ENCODE measurements around the gene FBXL7. TPM values are rescaled to one million over a fixed set of nuclear protein-coding genes. Genes with fewer than 3 reads are reported as not detected.

The FBXL7 gene
- polyA plus RNA-seq, 3 donors = not detected

- H3K4me3 Mint-ChIP-seq = no peak overlapping the region
- H3K36me3 ChIP-seq (replicated peaks in 1 of 2; ENCODE audit: control insufficient read depth in 1 of 2, insufficient read depth in 2 of 2, low read length in 2 of 2) = no peaks in the 10 kb centered on the region
- H4K20me1 ChIP-seq (ENCODE audit: insufficient read depth, low read length) = no peaks in the 10 kb centered on the region
- no peaks in the 10 kb centered on the region for H3K79me2 ChIP-seq (ENCODE audit: insufficient read depth, low read length)
- no peaks in the 10 kb centered on the region for H3K4me1 ChIP-seq (ENCODE audit: control insufficient read depth in 1 of 2, insufficient read depth in 2 of 2, low read length in 2 of 2)
- no peak overlapping the region for H3K4me2 ChIP-seq (replicated peaks; ENCODE audit: extremely low read depth, low read length, poor library complexity, severe bottlenecking)
- intact Hi-C loops (cut with micrococcal nuclease) = no loop called here
- H3K4me1 Mint-ChIP-seq = no peaks in the 10 kb centered on the region
- peaks cover 15 to 28% of the 10 kb centered on the region in 2 donors for H3K9me3 ChIP-seq (replicated peaks in 1 of 2; ENCODE audit: control insufficient read depth in 1 of 2, insufficient read depth in 1 of 2, low read length in 2 of 2)
- no peak overlapping the region for H3K4me3 ChIP-seq (replicated peaks in 1 of 3; ENCODE audit: low read depth in 2 of 3, low read length in 3 of 3)
- no peaks in the 10 kb centered on the region for H3K27me3 ChIP-seq (ENCODE audit: control insufficient read depth in 2 of 2, insufficient read depth in 2 of 2, low read length in 2 of 2)
- DNase-seq = no peak
- H3K36me3 Mint-ChIP-seq = no peaks in the 10 kb centered on the region
- H3K27me3 Mint-ChIP-seq (ENCODE audit: low read depth in 3 of 3) = peaks cover 0 to 1% (median 0%) of the 10 kb centered on the region in 3 donors
- H3K27ac ChIP-seq (ENCODE audit: low read depth in 1 of 2, low read length in 2 of 2) = no peak overlapping the region
- WGBS (ENCODE audit: insufficient coverage) = no CpG with 5 or more reads among the region's 1 CpG
- no peak overlapping the region for H3K27ac Mint-ChIP-seq
- TF ChIP-seq CTCF (IDR thresholded peaks at IDR 0.05) = no peak
- H3K9ac ChIP-seq (ENCODE audit: insufficient read depth, low read length, poor library complexity, severe bottlenecking) = no peak overlapping the region
- no peak overlapping the region for H2AFZ ChIP-seq (ENCODE audit: insufficient read depth, low read depth, low read length, poor library complexity, severe bottlenecking)
- peaks cover 2 to 15% (median 5%) of the 10 kb centered on the region in 7 donors for H3K9me3 Mint-ChIP-seq
These were observed 137.4 kb downstream of the FBXL7 start for GRCh38 chr5:15637345-15637744.

- 68% methylated on average over 2 of the region's 2 CpGs for WGBS (ENCODE audit: insufficient coverage)
- H3K4me2 ChIP-seq (replicated peaks; ENCODE audit: extremely low read depth, low read length, poor library complexity, severe bottlenecking) = no peak overlapping the region
- Mint-ChIP-seq H3K4me1 (no peaks in the 10 kb centered on the region), H3K27ac (peak overlapping the region in 1 of 7 donors; percentile 37), H3K36me3 (no peaks in the 10 kb centered on the region), H3K27me3 (ENCODE audit: low read depth in 3 of 3) (peaks cover 0 to 1% (median 0%) of the 10 kb centered on the region in 3 donors), H3K4me3 (no peak overlapping the region), H3K9me3 (peaks cover 2 to 17% (median 5%) of the 10 kb centered on the region in 7 donors)
- TF ChIP-seq CTCF (IDR thresholded peaks at IDR 0.05) = no peak
- no peaks in the 10 kb centered on the region for H3K27me3 ChIP-seq (ENCODE audit: control insufficient read depth in 2 of 2, insufficient read depth in 2 of 2, low read length in 2 of 2)
- H3K9ac ChIP-seq (ENCODE audit: insufficient read depth, low read length, poor library complexity, severe bottlenecking) = no peak overlapping the region
- intact Hi-C loops (cut with micrococcal nuclease) = no loop called here
- no peaks in the 10 kb centered on the region for H3K36me3 ChIP-seq (replicated peaks in 1 of 2; ENCODE audit: control insufficient read depth in 1 of 2, insufficient read depth in 2 of 2, low read length in 2 of 2)
- H4K20me1 ChIP-seq (ENCODE audit: insufficient read depth, low read length) = no peaks in the 10 kb centered on the region
- DNase-seq = no peak
- no peak overlapping the region for H3K4me3 ChIP-seq (replicated peaks in 1 of 3; ENCODE audit: low read depth in 2 of 3, low read length in 3 of 3)
- peaks cover 15 to 32% of the 10 kb centered on the region in 2 donors for H3K9me3 ChIP-seq (replicated peaks in 1 of 2; ENCODE audit: control insufficient read depth in 1 of 2, insufficient read depth in 1 of 2, low read length in 2 of 2)
- no peak overlapping the region for H2AFZ ChIP-seq (ENCODE audit: insufficient read depth, low read depth, low read length, poor library complexity, severe bottlenecking)
- no peaks in the 10 kb centered on the region for H3K4me1 ChIP-seq (ENCODE audit: control insufficient read depth in 1 of 2, insufficient read depth in 2 of 2, low read length in 2 of 2)
- no peak overlapping the region for H3K27ac ChIP-seq (ENCODE audit: low read depth in 1 of 2, low read length in 2 of 2)
- no peaks in the 10 kb centered on the region for H3K79me2 ChIP-seq (ENCODE audit: insufficient read depth, low read length)
These were observed 137.9 kb downstream of the FBXL7 start for GRCh38 chr5:15637886-15638285.

All from CD14-positive monocyte (primary cell).